ENCODE results near the gene GSDMA. TPM values are rescaled to one million over a fixed set of nuclear protein-coding genes. Genes with fewer than 3 reads are reported as not detected.
"Not testable (repeated sequence)": the region's sequence is repeated elsewhere in the genome, so short reads cannot be mapped to it uniquely, and the experiment has no call there.

GSDMA gene
- total RNA-seq, 4 donors from 2014 or later, result 26.7 to 156 (median 105) TPM

- TF ChIP-seq CTCF (IDR thresholded peaks at IDR 0.05) (no peak), EP300 (IDR thresholded peaks at IDR 0.05) (no peak), POLR2AphosphoS5 (IDR thresholded peaks at IDR 0.05) (no peak), POLR2A (IDR thresholded peaks at IDR 0.05) (no peak)
- no peaks in the 10 kb centered on the region for H3K36me3 ChIP-seq
- 78% methylated on average over 10 of the region's 15 CpGs for WGBS
Measured at GRCh38 chr17:39946551-39947330, 16.1 kb upstream of the GSDMA start.

GRCh38 chr17:39948489-39948828 lies 14.3 kb upstream of the GSDMA start:
- DNase-seq (ENCODE audit: low spot score in 2 of 2); H3K27ac ChIP-seq; H3K9me3 ChIP-seq; H3K27me3 ChIP-seq; H3K36me3 ChIP-seq; H3K4me3 ChIP-seq: not testable (repeated sequence)
- 84% methylated on average over 5 of the region's 5 CpGs for WGBS
- peaks cover 22% of the 10 kb centered on the region for H3K4me1 ChIP-seq

More at GRCh38 chr17:39946551-39947330, 16.1 kb upstream of the GSDMA start:
- peaks cover 10% of the 10 kb centered on the region for H3K4me1 ChIP-seq
- DNase-seq (ENCODE audit: low spot score in 2 of 2), result no peak
- H3K27me3 ChIP-seq, result peaks cover 6% of the 10 kb centered on the region
- H3K9me3 ChIP-seq, result no peaks in the 10 kb centered on the region
- no peak overlapping the region for H3K4me3 ChIP-seq
- H3K27ac ChIP-seq, result no peak overlapping the region

- Histone ChIP-seq H3K4me1 (peaks cover 22% of the 10 kb centered on the region), H3K4me3 (no peak overlapping the region), H3K36me3 (no peaks in the 10 kb centered on the region), H3K27me3 (peaks cover 5% of the 10 kb centered on the region), H3K9me3 (no peaks in the 10 kb centered on the region), H3K27ac (no peak overlapping the region)
- TF ChIP-seq EP300 (IDR thresholded peaks at IDR 0.05), result no peak
- TF ChIP-seq CTCF (IDR thresholded peaks at IDR 0.05), result no peak
- TF ChIP-seq POLR2A (IDR thresholded peaks at IDR 0.05), result no peak
- TF ChIP-seq POLR2AphosphoS5 (IDR thresholded peaks at IDR 0.05), result no peak
- WGBS, result 75% methylated on average over 2 of the region's 2 CpGs
- DNase-seq (ENCODE audit: low spot score in 2 of 2), result no peak
Measured at GRCh38 chr17:39949028-39949427, 13.8 kb upstream of the GSDMA start.

- Histone ChIP-seq H3K27ac (no peak overlapping the region), H3K4me3 (no peak overlapping the region), H3K27me3 (no peaks in the 10 kb centered on the region), H3K36me3 (no peaks in the 10 kb centered on the region), H3K4me1 (peaks cover 21% of the 10 kb centered on the region), H3K9me3 (no peaks in the 10 kb centered on the region)
- DNase-seq (ENCODE audit: low spot score in 2 of 2), result no peak
- TF ChIP-seq EP300 (IDR thresholded peaks at IDR 0.05) (no peak), POLR2AphosphoS5 (IDR thresholded peaks at IDR 0.05) (no peak), CTCF (IDR thresholded peaks at IDR 0.05) (no peak), POLR2A (IDR thresholded peaks at IDR 0.05) (no peak)
- 41% methylated on average over 5 of the region's 5 CpGs for WGBS
Measured at GRCh38 chr17:39950871-39951348, 11.9 kb upstream of the GSDMA start.

GRCh38 chr17:39951924-39952679 lies 10.7 kb upstream of the GSDMA start:
- Histone ChIP-seq H3K36me3 (no peaks in the 10 kb centered on the region), H3K27ac (no peak overlapping the region)
- 58% methylated on average over 9 of the region's 22 CpGs for WGBS

More at GRCh38 chr17:39951924-39952679, 10.7 kb upstream of the GSDMA start:
- Histone ChIP-seq H3K4me1 (peaks cover 18% of the 10 kb centered on the region), H3K9me3 (no peaks in the 10 kb centered on the region), H3K4me3 (peak overlapping the region; percentile 49), H3K27me3 (no peaks in the 10 kb centered on the region)
- no peak for DNase-seq (ENCODE audit: low spot score in 2 of 2)
- TF ChIP-seq POLR2A (IDR thresholded peaks at IDR 0.05) (no peak), POLR2AphosphoS5 (IDR thresholded peaks at IDR 0.05) (no peak), CTCF (IDR thresholded peaks at IDR 0.05) (no peak), EP300 (IDR thresholded peaks at IDR 0.05) (no peak)

All from suprapubic skin (tissue), 4 donors.